ENCODE measurements around the gene MTRF1L.

MTRF1L gene

DNA sequence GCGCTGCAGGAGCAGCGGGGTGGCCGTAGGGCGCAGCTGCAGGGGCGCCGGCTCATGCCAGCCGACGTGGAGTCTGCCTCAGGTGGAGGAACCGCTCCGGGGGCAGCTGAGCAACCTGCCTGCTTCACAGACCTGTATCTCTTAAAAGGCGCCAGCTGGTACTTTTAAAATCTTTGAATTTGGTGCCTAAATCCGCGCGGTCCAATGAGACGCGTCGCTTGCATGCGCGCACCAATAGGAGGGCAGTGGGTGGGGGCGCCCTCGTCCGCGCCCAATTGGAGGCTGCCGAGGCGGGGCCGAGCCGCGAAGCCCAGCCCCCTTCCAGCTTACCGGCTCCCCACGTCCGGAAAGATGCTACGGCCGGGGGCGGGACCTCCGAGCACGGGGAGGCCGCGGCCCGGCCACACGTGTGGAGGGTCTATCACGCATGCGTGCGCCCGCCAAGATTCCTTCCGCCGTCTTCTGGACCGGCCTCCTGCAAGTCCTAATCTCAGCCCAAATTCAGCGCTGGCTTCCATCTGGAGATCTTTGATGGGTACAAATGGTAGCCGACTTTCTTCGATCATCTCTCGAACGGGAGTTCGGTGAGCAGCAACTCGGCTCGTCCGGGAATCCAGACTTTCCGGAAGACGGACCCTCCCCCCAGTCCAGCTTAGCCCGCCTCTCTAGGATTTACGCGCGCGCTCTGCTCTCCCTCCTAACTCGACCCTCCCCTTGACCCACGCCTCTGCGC is 19.4 kb downstream of the MTRF1L start, which contains the start of gene FBXO5:
Gene FBXO5, minus strand, starts transcription at position 138 of the 733 bp plus-strand sequence. Its CDS starts 82 bp downstream, at position 56.
- TF ChIP-seq, protein P1, sequence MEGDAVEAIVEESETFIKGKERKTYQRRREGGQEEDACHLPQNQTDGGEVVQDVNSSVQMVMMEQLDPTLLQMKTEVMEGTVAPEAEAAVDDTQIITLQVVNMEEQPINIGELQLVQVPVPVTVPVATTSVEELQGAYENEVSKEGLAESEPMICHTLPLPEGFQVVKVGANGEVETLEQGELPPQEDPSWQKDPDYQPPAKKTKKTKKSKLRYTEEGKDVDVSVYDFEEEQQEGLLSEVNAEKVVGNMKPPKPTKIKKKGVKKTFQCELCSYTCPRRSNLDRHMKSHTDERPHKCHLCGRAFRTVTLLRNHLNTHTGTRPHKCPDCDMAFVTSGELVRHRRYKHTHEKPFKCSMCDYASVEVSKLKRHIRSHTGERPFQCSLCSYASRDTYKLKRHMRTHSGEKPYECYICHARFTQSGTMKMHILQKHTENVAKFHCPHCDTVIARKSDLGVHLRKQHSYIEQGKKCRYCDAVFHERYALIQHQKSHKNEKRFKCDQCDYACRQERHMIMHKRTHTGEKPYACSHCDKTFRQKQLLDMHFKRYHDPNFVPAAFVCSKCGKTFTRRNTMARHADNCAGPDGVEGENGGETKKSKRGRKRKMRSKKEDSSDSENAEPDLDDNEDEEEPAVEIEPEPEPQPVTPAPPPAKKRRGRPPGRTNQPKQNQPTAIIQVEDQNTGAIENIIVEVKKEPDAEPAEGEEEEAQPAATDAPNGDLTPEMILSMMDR (IDR thresholded peaks at IDR 0.05) = no peak

DNA sequence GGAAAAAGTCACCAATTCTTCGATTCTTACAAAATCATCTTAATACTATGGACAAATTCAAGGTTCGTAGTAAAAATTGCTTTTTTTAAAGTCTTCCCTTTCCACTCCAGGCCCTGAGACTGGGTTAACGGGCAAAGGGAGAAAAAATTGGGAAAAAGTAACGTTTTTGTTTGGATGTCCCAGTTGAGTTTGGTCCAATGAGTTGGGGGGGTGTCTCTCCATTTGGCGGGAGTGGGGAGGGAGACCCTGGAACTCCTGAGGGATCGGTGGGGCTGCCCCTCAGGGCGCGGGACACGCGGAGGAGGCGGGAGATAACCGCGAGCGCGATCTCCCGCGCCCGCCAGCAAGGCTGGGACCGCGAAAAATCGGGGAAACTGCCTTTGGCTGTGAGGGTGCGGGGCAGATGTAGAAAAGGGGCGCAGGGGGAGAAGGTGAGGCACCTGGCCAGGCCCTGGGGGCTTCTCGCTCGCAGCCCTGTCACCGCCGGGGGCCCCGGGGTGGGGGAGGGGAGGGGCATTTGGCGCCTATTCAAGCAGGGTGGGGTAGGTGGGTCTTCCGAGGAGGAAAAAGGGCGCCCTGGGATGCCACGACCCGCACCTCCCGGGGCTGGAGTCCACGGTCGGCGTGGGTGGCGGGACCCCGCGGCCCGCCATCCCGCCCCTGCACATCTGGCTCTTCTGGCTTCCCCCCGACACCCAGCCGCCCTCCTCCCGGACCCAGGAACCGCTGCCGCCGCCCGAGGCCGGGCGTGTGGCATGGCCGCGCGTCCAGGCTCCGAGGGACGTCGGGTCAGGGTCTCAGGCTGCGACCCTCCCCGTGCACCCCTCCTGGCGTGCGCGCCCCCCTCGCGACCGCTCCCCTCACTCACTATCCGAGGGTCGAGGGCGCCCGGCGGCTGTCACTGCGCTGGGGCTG is 20.3 kb downstream of the MTRF1L start:
- TF ChIP-seq, protein P1 (IDR thresholded peaks at IDR 0.05) = no peak

- TF ChIP-seq, protein P1 (IDR thresholded peaks at IDR 0.05) = no peak
Measured at GRCh38 chr6:152981219-152981618, 21.3 kb downstream of the MTRF1L start.

DNA sequence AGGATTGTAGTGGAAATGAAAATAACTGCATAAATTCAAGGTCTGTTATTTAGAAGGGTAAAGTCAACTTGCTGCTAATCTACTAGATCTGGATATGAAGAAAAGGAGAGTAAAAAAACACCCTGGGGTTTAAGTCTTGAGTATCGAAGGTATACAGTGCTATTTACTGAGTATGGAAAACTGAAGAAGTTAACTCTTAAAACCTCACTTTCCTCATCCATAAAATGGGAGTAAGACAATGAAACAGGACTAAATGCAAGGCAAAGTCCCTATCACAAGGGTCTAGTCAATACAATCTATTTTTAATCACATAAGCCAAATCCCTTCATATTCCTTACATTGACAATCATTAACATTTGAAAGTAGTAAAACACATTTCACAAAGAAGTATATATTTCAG is 21.9 kb downstream of the MTRF1L start:
- TF ChIP-seq, protein P1 (IDR thresholded peaks at IDR 0.05) = no peak

DNA sequence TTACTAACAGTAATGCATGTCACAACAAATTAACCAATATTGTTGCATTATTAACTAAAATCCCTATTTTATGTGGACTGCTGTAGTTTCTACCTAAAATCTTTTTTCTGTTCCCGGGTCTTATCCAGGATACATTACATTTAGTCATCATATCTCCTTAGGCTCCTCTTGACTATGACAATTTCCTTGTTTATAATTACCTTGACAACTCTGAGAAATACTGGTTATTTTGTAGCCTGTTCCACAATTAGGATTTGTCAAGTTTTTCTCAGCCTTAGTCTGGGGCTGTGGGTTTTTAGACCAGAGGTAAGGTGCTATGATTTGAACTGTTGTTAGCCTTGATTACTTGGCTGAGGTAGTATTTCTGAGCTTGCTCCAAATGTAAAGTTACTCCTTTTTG is 23.4 kb downstream of the MTRF1L start:
- TF ChIP-seq, protein P1 (IDR thresholded peaks at IDR 0.05) = no peak

DNA sequence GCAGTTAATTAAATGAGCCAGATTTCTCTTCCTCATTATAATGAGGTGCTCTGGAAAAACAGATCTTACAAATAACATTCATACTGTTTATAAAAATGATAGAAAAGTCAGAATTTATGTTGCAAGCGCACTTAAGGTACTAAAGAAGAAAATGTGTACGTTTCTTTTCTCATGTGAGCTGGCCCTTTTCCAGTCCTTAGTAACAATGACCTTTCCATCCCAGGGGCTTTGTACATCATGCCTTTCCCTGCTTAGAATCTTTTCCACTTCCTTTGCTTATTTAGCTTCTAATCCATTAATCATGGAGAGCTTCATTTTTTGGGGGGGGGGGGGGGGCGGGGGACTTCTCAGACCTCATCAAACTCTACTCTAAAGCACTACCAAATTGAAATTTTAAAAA is 24.5 kb downstream of the MTRF1L start:
- TF ChIP-seq, protein P1 (IDR thresholded peaks at IDR 0.05) = no peak

DNA sequence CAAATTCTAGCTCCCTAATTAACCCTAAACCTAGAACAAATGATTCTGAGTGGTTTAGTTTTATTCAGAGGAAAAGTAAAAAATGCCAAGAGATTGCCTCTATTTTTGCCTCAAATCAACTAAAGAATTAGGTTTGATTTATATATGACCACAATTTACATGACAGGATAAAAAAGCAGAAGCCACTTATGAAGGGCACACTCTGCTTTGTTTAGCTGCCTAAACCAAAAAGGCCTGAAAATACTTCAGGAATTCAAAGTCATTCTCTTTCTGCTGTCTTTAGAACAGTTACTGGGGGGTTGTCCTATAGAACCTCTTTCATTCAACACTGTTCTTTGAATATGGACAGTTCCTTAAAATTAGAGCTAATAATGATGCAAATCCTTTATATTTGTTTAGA is 25.0 kb downstream of the MTRF1L start:
- TF ChIP-seq, protein P1 (IDR thresholded peaks at IDR 0.05) = no peak

Measured in LNCAP (cell line).